ENCODE data around the gene GSK3A. TPM values are rescaled to one million over a fixed set of nuclear protein-coding genes. Genes with fewer than 3 reads are reported as not detected.

GSK3A gene
- total RNA-seq, 1 experiment from 2014 or later: 44.6 TPM

DNA sequence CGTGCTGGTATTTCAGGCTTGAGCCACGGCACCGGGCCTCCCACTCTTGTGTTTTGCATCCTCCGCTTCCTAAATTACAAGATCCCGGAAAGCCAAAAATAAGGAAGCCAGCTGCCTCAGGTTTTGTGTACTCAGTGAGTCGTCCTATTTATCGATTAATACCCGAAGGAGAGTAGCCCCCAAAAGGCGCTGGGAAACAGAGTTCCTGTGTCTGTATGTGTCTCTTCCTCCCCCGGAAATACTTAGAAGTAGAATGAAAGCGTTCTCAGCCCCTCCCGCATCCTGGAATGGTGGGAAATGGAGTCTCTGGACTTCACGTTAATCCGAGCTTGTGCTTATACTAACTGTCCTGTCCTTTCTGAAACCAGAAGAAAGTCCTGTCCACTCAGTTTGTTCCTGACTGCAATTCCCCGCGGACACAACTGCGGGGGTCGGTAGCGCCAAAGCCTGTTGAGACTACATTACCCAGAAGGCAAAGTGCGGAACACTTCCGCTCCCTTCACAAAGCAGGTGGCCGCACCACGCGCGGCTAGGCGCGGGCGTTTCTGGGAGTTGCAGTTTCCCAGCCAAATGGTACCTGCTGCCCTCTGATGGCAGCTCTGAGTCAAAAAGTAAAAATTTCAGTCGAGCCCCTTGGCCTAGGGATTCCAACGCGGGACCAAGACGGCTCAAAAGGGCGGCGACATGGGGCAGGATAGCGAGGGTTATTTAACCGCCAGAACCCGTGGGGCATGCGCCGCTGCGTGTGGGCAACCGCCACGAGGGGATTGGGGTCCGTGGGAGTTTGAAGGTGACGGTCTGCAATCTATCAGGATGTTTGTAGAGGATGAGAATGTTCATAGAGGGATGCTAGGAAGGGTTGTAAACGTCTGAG is 2.2 kb upstream of the GSK3A start:
- DNase-seq: peak; percentile 88 to 91
- peak overlapping the region; percentile 78 for H2AFZ ChIP-seq
- BruUV-seq (replicated peaks): no TSS peak
- H3F3A ChIP-seq (ENCODE audit: insufficient read depth, low read depth): peaks cover 19% of the 10 kb centered on the region
- no peak for TF ChIP-seq EZH2 (IDR thresholded peaks at IDR 0.05; ENCODE audit: low read depth)
- peak; percentile 66 for TF ChIP-seq CTCF (conservative IDR thresholded peaks at IDR 0.05)
- ChIA-PET CTCF (interaction anchor here (0.6 to 0.9 kb wide), 3 partner anchors 52 to 210 kb away, joined by 3 to 16 read pairs (median 3); no protein-coding TSS in a partner anchor), POLR2A (ENCODE audit: unreplicated experiment) (interaction anchor here (0.6 to 1.6 kb wide), 2 partner anchors 37 to 83 kb away, joined by 3 to 16 read pairs; no protein-coding TSS in a partner anchor)
- H3K4me1 ChIP-seq (replicated peaks; ENCODE audit: insufficient read depth): peaks cover 17% of the 10 kb centered on the region
- H3K27ac ChIP-seq: peak overlapping the region; percentile 35
- peak overlapping the region; percentile 88 for H3K4me3 ChIP-seq
- no peaks in the 10 kb centered on the region for H3K9me3 ChIP-seq (ENCODE audit: insufficient read depth, low read depth)
- H3K27me3 ChIP-seq (ENCODE audit: insufficient read depth, low read depth): no peaks in the 10 kb centered on the region
- intact Hi-C loops (cut with micrococcal nuclease; ENCODE audit: unreplicated experiment): loop anchor here (1.0 to 5.0 kb wide), 4 partner anchors 9 to 188 kb away; no protein-coding TSS in a partner anchor
- no peaks in the 10 kb centered on the region for H3K9me2 ChIP-seq (ENCODE audit: insufficient read depth)
- no peaks in the 10 kb centered on the region for H3K36me3 ChIP-seq (ENCODE audit: low read depth)
- no peaks in the 10 kb centered on the region; the same call in 1 of the 2 replicates for H4K20me1 ChIP-seq (ENCODE audit: insufficient read depth)
- peaks cover 35% of the 10 kb centered on the region for H3K79me2 ChIP-seq (ENCODE audit: low read depth)
- H3K4me2 ChIP-seq: peak overlapping the region; percentile 65

DNA sequence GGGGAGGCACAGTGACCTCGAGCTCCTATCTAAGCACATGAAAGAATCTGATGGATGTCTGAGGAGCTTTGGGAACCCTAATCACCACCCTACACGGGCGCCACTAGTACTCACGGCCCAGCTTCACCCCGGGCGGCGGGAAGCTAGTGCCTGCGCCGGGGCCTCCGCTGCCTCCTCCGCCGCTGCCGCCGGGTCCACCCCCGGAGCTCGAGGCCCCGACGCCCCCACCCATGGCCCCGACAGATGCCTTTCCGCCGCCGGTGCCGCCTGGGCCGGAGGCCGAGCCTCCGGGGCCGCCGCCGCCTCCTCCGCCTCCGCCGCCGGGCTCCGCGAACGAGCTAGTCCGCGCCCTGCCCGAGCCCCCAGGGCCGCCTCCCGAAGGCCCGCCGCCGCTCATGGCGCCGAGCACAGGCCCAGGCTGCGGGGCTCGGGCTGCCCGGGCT is 312 bp downstream of the GSK3A start:
- TF ChIP-seq CTCF (conservative IDR thresholded peaks at IDR 0.05): no peak
- TF ChIP-seq EZH2 (IDR thresholded peaks at IDR 0.05; ENCODE audit: low read depth): no peak
- Histone ChIP-seq H3K27ac (no peak overlapping the region; the same call in 1 of the 2 replicates), H3K79me2 (ENCODE audit: low read depth) (peaks cover 42% of the 10 kb centered on the region), H3K4me1 (replicated peaks; ENCODE audit: insufficient read depth) (peaks cover 17% of the 10 kb centered on the region), H2AFZ (peak overlapping the region; percentile 68), H3K9me2 (ENCODE audit: insufficient read depth) (no peaks in the 10 kb centered on the region), H3K36me3 (ENCODE audit: low read depth) (no peaks in the 10 kb centered on the region), H3F3A (ENCODE audit: insufficient read depth, low read depth) (peaks cover 16% of the 10 kb centered on the region), H3K27me3 (ENCODE audit: insufficient read depth, low read depth) (no peaks in the 10 kb centered on the region), H4K20me1 (ENCODE audit: insufficient read depth) (no peaks in the 10 kb centered on the region; the same call in 1 of the 2 replicates), H3K4me2 (peak overlapping the region; percentile 100), H3K4me3 (peak overlapping the region; percentile 88), H3K9me3 (ENCODE audit: insufficient read depth, low read depth) (no peaks in the 10 kb centered on the region)
- intact Hi-C loops (cut with micrococcal nuclease; ENCODE audit: unreplicated experiment): loop anchor here (1.0 to 5.0 kb wide), 6 partner anchors 22 to 190 kb away; partner anchors contain the start of genes PAFAH1B3, PRR19 and ZNF526
- POLR2A ChIA-PET (ENCODE audit: unreplicated experiment): interaction anchor here (0.7 to 1.0 kb wide), 3 partner anchors 28 to 178 kb away, joined by 3 to 7 read pairs (median 4); no protein-coding TSS in a partner anchor
- DNase-seq: no peak
- BruUV-seq (replicated peaks): no TSS peak
- CTCF ChIA-PET: interaction anchor here (0.6 kb wide), 1 partner anchor 155 kb away, joined by 3 read pairs; no protein-coding TSS in a partner anchor

DNA sequence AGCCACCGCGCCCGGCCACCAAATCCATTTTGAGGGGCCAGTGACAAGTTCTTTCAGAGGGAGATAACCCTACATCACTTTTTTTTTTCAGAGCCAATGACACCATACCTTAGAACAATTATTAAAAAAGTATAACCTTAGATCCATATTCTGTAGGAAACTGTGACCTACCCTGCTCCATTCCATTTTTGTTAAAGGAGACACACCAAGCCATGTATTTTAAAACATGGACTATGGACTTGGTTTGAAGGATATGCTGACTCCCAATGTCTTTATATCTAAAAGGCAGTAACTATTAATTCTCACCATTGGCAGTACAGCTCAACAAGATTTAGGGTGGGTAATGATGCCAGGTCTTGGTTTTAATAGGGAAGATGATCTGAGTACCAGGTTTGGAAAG is 1.1 kb downstream of the GSK3A start:
- no peak for TF ChIP-seq CTCF (conservative IDR thresholded peaks at IDR 0.05)
- no peak for TF ChIP-seq EZH2 (IDR thresholded peaks at IDR 0.05; ENCODE audit: low read depth)
- H3K27me3 ChIP-seq (ENCODE audit: insufficient read depth, low read depth): no peaks in the 10 kb centered on the region
- intact Hi-C loops (cut with micrococcal nuclease; ENCODE audit: unreplicated experiment): loop anchor here (5.0 kb wide), 3 partner anchors 34 to 191 kb away; no protein-coding TSS in a partner anchor
- ChIA-PET POLR2A (ENCODE audit: unreplicated experiment) (interaction anchor here (0.7 kb wide), 1 partner anchor 60 kb away, joined by 7 read pairs; no protein-coding TSS in a partner anchor), CTCF (no interaction called here)
- peak overlapping the region; percentile 100 for H3K4me2 ChIP-seq
- peaks cover 17% of the 10 kb centered on the region for H3K4me1 ChIP-seq (replicated peaks; ENCODE audit: insufficient read depth)
- H3K9me3 ChIP-seq (ENCODE audit: insufficient read depth, low read depth): no peaks in the 10 kb centered on the region
- peaks cover 42% of the 10 kb centered on the region for H3K79me2 ChIP-seq (ENCODE audit: low read depth)
- H3K27ac ChIP-seq: no peak overlapping the region
- peak overlapping the region; percentile 88 for H3K4me3 ChIP-seq
- no peak for DNase-seq
- peaks cover 8% of the 10 kb centered on the region for H3F3A ChIP-seq (ENCODE audit: insufficient read depth, low read depth)
- no peak overlapping the region for H2AFZ ChIP-seq
- H4K20me1 ChIP-seq (ENCODE audit: insufficient read depth): no peaks in the 10 kb centered on the region
- no peaks in the 10 kb centered on the region for H3K36me3 ChIP-seq (ENCODE audit: low read depth)
- H3K9me2 ChIP-seq (ENCODE audit: insufficient read depth): no peaks in the 10 kb centered on the region
- no TSS peak for BruUV-seq (replicated peaks)
